Activated CD8-positive, alpha-beta memory T cell treated with anti-CD3 and anti-CD28 coated beads, Interleukin-2, amount 50 U/mL, for 24 hours (primary cell): ENCODE measurements around the gene SIGLEC1.
A peak's percentile ranks its signal among the peaks of the same experiment; 100 is the strongest.

Experiments used
- DNase-seq: peaks from one replicate; pipeline ENCODE4 v3.0.0-alpha.2; 2020; ENCODE audit errors: extremely low read depth

The SIGLEC1 gene

GRCh38 chr20:3728876-3729275, 16.5 kb upstream of the SIGLEC1 start:
- no peak for DNase-seq

DNA sequence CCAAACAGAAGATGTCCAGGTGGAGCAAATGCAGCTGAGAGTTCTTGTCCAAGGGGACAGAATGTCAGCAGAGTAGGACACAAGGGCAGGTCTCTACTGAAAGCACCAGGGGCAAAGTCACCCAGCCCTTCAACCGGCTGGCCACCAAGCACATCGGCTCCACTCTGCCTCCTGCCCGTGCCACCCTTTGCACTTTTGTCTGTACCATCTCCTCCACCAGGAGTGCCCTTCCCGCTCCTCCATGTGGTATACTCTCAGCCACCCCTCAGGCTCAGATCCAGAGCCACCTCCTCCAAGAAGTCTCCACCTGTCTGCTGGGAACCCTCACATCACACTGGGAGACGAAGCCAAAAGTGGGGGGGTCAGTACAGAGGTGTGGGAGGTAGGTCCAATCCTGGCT, 16.0 kb upstream of the SIGLEC1 start:
- no peak for DNase-seq

DNA sequence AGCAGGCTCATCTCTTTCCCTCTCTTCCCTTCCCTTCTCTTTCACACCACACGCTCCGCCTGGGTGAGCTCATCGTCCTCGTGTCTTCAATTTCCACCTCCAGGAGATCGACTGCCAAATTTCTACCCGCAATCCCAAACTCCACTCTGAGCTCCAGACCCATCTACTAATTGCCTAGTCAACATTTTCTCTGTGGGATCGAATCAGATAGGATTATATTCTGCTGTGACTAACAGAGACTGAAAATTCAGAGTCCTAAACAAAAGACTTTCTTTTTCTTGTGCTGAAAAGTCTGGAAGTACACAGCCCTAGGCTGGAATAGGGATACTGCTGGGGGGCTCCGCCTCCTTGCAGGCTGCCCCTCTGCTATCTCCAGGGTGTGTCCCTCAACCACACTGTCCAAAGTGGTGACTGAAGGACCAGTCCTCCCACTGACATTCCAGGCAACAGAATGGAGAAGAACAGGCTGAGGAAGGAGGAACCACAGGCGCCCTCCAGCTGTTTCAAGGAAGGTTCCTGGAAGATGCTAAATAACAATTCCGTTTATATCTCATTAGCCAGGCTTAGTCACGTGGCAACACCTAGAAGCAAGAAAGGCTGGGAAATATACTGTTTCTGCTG, 15.1 kb upstream of the SIGLEC1 start:
- no peak for DNase-seq

DNA sequence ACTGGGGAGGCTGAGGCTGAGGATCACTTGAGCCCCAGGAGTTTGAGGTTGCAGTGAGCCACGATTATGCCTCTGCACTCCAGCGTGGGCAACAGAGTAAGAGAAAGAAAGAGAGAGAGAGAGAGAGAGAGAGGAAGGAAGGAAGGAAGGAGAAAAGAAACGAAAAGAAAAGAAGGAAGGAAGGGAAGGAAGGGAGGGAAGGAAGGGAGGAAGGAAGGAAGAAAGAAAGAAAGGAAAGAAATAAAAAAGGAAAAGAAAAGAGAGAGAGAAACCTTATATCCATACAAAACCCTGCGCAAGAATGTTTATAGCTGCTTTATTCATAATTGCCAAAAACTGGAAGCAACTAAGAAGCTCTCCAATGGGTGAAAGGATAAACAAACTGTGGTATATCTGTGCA, 12.0 kb upstream of the SIGLEC1 start:
- no peak for DNase-seq

GRCh38 chr20:3723284-3723683, 10.9 kb upstream of the SIGLEC1 start:
- DNase-seq: no peak

DNA sequence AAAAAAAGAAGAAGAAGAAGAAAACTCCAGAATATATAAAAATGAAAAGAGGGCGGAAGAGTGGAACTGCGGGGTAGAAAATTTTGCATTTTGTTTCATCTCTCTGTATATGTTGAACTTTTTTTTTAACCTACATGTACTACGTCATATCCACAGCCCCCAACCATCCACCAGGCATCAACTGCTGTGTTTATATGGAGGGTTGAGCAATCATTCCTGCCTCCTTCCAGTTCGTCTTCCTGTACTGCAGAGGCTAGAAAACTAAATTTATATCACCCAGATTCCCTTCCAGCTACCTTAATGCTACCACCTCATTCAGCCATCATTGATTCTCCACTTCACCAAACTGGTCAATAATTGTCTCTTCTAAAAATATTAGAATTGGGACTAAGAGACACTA, 9.5 kb upstream of the SIGLEC1 start:
- no peak for DNase-seq

DNA sequence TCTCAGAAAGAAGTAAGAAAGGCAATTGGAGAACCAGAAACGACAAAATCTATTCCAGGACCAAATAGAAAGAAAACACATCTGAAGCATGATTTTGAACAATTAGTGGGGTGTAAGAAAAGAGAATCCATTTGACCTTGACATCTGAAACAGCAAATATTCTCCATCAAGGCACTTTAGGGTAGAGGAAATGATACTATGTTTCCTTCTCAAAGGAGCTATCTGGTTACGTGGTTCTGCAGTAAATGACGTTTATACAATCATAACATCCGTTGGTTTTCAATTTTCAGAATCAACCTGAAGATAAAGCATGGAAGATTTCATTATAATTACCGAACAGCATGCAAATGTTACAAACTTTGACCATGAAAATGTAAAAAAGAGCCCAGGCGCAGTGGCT, 8.2 kb upstream of the SIGLEC1 start:
- no peak for DNase-seq

DNA sequence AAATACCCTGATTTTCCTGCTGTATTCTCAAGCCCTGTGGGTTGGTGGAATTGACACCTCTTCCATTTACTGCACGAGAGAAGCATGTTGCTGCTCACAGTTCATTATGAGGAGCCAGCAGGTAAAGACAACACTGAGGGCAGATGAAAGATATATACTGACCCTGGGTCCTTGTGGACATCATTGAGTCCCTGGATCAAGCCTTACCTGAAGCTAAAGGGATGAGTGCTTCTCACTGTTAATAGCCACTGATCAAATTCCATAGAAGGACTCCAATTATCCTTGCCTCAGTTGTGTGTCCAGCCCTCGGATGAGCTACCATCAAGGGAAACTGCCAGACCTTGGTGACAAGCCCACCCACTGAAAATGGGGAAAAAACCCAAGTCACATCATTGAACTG, 7.7 kb upstream of the SIGLEC1 start:
- no peak for DNase-seq

DNA sequence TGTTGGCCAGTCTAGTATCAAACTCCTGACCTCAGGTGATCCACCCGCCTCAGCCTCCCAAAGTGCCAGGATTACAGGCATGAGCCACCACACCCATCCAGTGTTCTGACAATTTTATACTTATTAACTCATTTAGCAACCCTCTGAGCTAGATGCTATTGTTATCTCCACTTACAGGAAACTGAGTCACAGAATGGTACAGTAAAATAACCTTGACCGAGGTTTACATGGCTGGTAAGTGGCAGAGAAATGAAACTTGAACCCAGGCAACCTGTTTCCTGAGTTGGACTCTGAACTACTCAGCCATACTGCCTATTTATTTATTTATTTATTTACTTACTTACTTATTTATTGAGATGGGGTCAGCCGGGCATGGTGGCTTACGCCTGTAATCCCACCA, 6.6 kb upstream of the SIGLEC1 start:
- DNase-seq: no peak

- no peak for DNase-seq
These were observed 3.9 kb upstream of the SIGLEC1 start for GRCh38 chr20:3716195-3716834.

GRCh38 chr20:3714092-3714491, 1.7 kb upstream of the SIGLEC1 start:
- DNase-seq: no peak

- DNase-seq: no peak
These were observed 887 bp downstream of the SIGLEC1 start for GRCh38 chr20:3711484-3711941.

DNA sequence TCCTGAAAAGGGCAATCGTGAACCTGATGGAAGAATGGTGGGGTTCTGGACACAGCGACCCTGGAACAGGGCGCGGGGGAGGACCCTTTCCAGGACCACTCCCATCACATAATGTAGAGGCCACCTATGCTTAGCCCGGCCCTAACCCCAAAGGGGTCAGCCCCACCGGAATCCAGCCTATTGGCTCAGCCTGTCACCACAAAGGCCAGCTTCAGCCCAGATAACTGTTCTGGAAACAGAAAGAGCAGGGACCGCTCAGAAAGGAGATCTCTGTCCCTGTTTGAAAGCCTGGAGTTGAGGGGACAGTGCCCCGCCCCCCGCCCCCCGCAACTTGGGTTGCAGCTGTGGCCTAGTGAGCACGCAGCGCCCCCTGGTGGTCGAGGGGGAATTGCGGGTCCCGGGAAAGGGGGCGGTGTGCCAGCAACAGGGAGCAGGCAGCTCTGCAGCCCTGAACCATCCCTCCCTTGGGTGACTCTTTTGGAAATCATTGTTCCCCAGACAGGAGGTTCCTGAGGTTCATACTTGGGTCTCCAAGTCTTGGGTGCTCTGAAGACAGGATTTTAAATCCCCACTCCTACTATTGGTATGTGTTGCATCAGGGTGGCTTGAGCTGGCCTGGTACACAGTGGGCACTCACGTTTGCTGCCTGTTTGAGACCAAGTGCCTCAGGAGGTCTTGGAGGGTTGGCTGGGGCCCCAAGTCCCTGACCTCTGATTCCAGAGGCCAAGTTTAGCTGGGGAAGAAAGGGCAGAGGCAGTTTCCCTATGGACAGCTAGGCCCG, 1.5 kb downstream of the SIGLEC1 start:
- DNase-seq: peak; percentile 48

DNA sequence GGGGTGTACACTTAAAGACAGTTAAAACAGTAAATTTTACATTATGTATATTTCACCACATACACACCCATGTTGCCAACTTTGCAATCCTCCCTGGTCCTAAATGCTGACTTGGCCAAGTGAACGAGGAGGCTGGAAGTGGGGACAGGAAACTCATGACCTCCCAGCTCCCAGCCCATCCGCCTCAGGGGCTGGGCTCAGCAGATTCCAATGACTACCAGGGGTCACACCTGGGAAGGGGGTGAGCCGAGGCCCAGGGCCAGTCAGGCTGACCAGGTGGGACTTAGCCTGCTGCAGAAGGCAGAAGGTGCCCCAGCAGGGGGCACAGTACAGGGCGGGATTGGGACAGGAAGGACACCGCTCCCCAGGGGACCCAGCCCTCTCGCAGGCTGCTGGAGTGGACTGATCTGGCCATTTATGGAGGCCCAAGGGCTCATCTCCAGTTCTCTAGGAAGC, 2.4 kb downstream of the SIGLEC1 start:
- no peak for DNase-seq

- no peak for DNase-seq
These were observed 4.9 kb downstream of the SIGLEC1 start for GRCh38 chr20:3707508-3707899.

- DNase-seq: no peak
These were observed 5.5 kb downstream of the SIGLEC1 start for GRCh38 chr20:3706774-3707507.

- DNase-seq: no peak
These were observed 6.2 kb downstream of the SIGLEC1 start for GRCh38 chr20:3705970-3706739.

- no peak for DNase-seq
These were observed 6.9 kb downstream of the SIGLEC1 start for GRCh38 chr20:3705491-3705969.

DNA sequence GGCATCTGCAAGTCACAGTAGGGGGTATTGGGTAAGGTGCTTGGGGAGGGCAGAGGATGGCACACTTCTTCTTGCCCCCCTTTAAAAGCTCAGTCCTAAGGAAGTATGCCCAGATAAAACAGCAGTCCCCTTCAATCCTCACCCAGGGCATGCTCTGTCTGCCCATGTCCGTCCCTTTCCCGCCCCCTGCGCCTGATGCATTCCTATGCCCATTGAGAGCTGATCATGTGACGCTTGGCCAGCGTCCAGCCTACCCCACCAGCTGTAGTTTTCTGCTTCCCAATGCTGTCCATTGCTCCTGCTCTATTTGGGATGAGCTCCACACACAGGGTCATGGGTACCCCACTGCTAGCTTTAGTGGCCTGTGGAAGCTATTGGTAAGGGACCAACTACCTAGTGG, 8.3 kb downstream of the SIGLEC1 start:
- no peak for DNase-seq

DNA sequence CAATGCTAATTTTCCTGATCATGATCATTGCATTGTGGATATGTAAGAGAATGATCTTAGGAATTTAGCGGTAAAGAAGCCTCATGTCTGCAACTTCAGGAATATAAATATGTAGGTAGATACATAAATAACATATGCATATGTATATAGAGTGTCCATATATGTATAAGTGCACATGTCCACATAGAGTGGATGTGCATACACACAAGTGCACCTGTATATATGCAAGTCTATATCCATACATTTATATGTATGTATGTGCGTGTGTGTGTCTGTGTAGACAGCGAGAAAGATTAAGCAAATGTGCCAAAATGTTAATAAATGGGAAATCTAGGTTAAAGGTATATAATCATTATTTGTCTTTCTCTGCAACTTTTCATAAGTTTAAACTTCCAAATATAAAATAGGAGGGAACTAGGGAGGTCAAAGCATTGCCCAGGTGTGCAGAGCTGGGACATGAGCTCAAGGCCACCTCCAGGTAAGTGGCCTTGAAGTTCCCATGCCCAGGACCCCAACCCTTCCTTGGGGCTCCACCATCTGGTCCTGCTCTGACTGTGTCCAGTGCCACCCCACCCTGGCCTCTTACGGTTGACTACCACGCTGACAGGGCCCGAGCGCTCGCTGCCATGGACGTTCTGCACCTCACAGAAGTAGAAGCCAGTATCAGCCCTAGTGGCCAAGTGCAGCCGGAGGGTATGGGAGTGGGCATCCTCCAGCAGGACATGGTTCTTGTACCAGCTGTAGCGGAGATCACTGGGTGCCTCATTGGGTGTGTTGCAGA, 9.6 kb downstream of the SIGLEC1 start:
- DNase-seq: no peak
